ENCODE data around the gene NDUFV3. TPM values are rescaled to one million over a fixed set of nuclear protein-coding genes. Genes with fewer than 3 reads are reported as not detected.
A peak's percentile ranks its signal among the peaks of the same experiment; 100 is the strongest.

NDUFV3 gene
- polyA plus RNA-seq, 1 donor (not counting 4 experiments of a cell fraction or from before 2014, with no cell fraction given) = 28.9 TPM

GRCh38 chr21:42861848-42862400 is 31.2 kb upstream of the NDUFV3 start:
- no peak for DNase-seq (ENCODE audit: low read depth, low spot score)
- peaks cover 92% of the 10 kb centered on the region for H3K79me2 ChIP-seq (ENCODE audit: control insufficient read depth, insufficient read depth, low read length)

DNA sequence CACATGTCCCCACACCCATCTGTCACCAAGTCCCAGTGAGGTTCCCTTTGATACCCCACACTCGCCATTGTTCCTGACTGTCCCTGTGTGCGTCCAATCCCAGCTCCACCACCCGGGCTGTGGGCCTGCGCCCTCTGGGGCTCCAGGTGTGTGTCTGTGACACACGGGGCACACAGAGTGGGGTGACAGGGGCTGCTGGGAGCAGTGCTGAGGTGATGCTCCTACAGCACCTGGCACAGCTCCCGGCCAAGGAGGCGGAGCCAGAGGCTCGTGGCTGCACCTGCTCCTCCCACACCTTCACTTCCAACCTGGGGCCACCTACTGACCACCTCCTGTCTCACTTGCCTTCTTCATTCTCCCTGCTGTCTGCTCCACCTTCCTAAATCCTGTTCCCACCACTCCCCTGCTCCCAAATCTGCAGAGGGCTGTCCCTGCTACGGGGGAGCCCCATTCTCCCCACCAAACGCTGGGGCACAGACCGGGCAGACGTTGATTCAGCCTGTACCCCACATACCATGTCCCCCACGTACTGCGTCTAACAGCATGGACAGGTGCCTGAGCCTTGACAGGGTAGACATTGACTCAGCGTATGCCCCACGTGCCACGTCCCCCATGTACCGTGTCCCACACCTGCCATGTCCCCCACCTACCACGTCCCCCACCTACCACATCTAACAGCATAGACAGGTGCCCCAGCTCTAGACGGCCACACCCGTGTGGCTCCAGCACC is 30.2 kb upstream of the NDUFV3 start:
- FAIRE-seq (no peak), DNase-seq (ENCODE audit: low read depth, low spot score) (no peak)
- peaks cover 92% of the 10 kb centered on the region for H3K79me2 ChIP-seq (ENCODE audit: control insufficient read depth, insufficient read depth, low read length)
- H4K20me1 ChIP-seq (ENCODE audit: control insufficient read depth, extremely low read depth, insufficient read depth, low read length) = peaks cover 50% of the 10 kb centered on the region
- H3K9me3 ChIP-seq (ENCODE audit: control insufficient read depth, low read depth, low read length) = no peaks in the 10 kb centered on the region
- H2AFZ ChIP-seq (ENCODE audit: control insufficient read depth, low read length) = no peak overlapping the region
- no peak overlapping the region for H3K9ac ChIP-seq (ENCODE audit: control insufficient read depth, extremely low read depth, insufficient read depth, low read length)
- H3K36me3 ChIP-seq (ENCODE audit: control insufficient read depth in 2 of 2, extremely low read depth in 1 of 2, insufficient read depth in 2 of 2, low read length in 2 of 2) = peaks cover 48 to 62% of the 10 kb centered on the region in 2 experiments
- H3K9me1 ChIP-seq (ENCODE audit: control insufficient read depth, extremely low read depth, insufficient read depth, low read length) = no peaks in the 10 kb centered on the region
- TF ChIP-seq EZH2 (IDR thresholded peaks at IDR 0.05; ENCODE audit: low read length) (no peak), CTCF (optimal IDR thresholded peaks at IDR 0.05 in 1 of 3, IDR thresholded peaks at IDR 0.05 in 1 of 3, conservative IDR thresholded peaks at IDR 0.05 in 1 of 3; ENCODE audit: extremely low read depth in 1 of 3, insufficient read depth in 2 of 3, low read length in 3 of 3) (peak in 2 of 3 experiments; percentile 59 to 68)
- no peak overlapping the region for H3K4me3 ChIP-seq (ENCODE audit: control insufficient read depth in 2 of 3, extremely low read depth in 1 of 3, insufficient read depth in 2 of 3, low read depth in 1 of 3, low read length in 3 of 3)
- no peaks in the 10 kb centered on the region for H3K27me3 ChIP-seq (ENCODE audit: control insufficient read depth, extremely low read depth, insufficient read depth, low read length)
- no peaks in the 10 kb centered on the region for H3K4me1 ChIP-seq (ENCODE audit: control insufficient read depth, extremely low read depth, insufficient read depth, low read length)
- dilution Hi-C loops (cut with MboI; ENCODE audit: extremely low pct_ligation_motif_present, low sequenced_read_pairs) = no loop called here
- no peak overlapping the region for H3K4me2 ChIP-seq (ENCODE audit: control insufficient read depth, extremely low read depth, insufficient read depth, low read depth, low read length)
- no peak overlapping the region for H3K27ac ChIP-seq (ENCODE audit: control insufficient read depth, insufficient read depth, low read length)

More at GRCh38 chr21:42861848-42862400, 31.2 kb upstream of the NDUFV3 start:
- FAIRE-seq = no peak
- Histone ChIP-seq H3K36me3 (ENCODE audit: control insufficient read depth in 2 of 2, extremely low read depth in 1 of 2, insufficient read depth in 2 of 2, low read length in 2 of 2) (peaks cover 47 to 70% of the 10 kb centered on the region in 2 experiments), H3K27me3 (ENCODE audit: control insufficient read depth, extremely low read depth, insufficient read depth, low read length) (no peaks in the 10 kb centered on the region), H3K9me3 (ENCODE audit: control insufficient read depth, low read depth, low read length) (no peaks in the 10 kb centered on the region), H2AFZ (ENCODE audit: control insufficient read depth, low read length) (no peak overlapping the region), H3K4me1 (ENCODE audit: control insufficient read depth, extremely low read depth, insufficient read depth, low read length) (no peaks in the 10 kb centered on the region), H3K9ac (ENCODE audit: control insufficient read depth, extremely low read depth, insufficient read depth, low read length) (no peak overlapping the region), H3K27ac (ENCODE audit: control insufficient read depth, insufficient read depth, low read length) (no peak overlapping the region), H4K20me1 (ENCODE audit: control insufficient read depth, extremely low read depth, insufficient read depth, low read length) (peaks cover 55% of the 10 kb centered on the region), H3K4me3 (ENCODE audit: control insufficient read depth in 2 of 3, extremely low read depth in 1 of 3, insufficient read depth in 2 of 3, low read depth in 1 of 3, low read length in 3 of 3) (no peak overlapping the region), H3K9me1 (ENCODE audit: control insufficient read depth, extremely low read depth, insufficient read depth, low read length) (no peaks in the 10 kb centered on the region), H3K4me2 (ENCODE audit: control insufficient read depth, extremely low read depth, insufficient read depth, low read depth, low read length) (no peak overlapping the region)
- dilution Hi-C loops (cut with MboI; ENCODE audit: extremely low pct_ligation_motif_present, low sequenced_read_pairs) = no loop called here
- TF ChIP-seq CTCF (optimal IDR thresholded peaks at IDR 0.05 in 1 of 3, IDR thresholded peaks at IDR 0.05 in 1 of 3, conservative IDR thresholded peaks at IDR 0.05 in 1 of 3; ENCODE audit: extremely low read depth in 1 of 3, insufficient read depth in 2 of 3, low read length in 3 of 3) (no peak), EZH2 (IDR thresholded peaks at IDR 0.05; ENCODE audit: low read length) (no peak)
